ENCODE results near the gene ZNF789. TPM values are rescaled to one million over a fixed set of nuclear protein-coding genes. Genes with fewer than 3 reads are reported as not detected.

ZNF789 gene
- total and polyA plus RNA-seq, 10 of the 15 experiments (the other 5 are each of a cell fraction or from before 2014, with no cell fraction given): 5.6 to 44.6 (median 21.3) TPM

- in situ Hi-C loops (cut with MboI) (no loop called here), intact Hi-C loops (cut with micrococcal nuclease; ENCODE audit: unreplicated experiment) (loop anchor here (2.0 kb wide), 1 partner anchor 66 kb away; the partner anchor contains the start of gene ZKSCAN5)
- no peaks in the 10 kb centered on the region for H3K27me3 ChIP-seq (replicated peaks in 1 of 2; ENCODE audit: control insufficient read depth in 2 of 2, insufficient read depth in 2 of 2, low read length in 1 of 2)
- ChIA-PET SMC1A (ENCODE audit: uncharacterized antibody, unreplicated experiment) (interaction anchor here (0.9 to 2.1 kb wide), 4 partner anchors 30 to 182 kb away, joined by 3 to 6 read pairs (median 3); partner anchors contain the start of gene BUD31), RAD21 (ENCODE audit: unreplicated experiment) (interaction anchor here (2.4 kb wide), 1 partner anchor 30 kb away, joined by 8 read pairs; the partner anchor contains the start of genes BUD31 and PDAP1), POLR2A (interaction anchor here (0.6 to 2.9 kb wide), 7 partner anchors 23 to 1883 kb away, joined by 3 to 16 read pairs (median 3); partner anchors contain the start of genes ARPC1A, BUD31 and PDAP1), CTCF (interaction anchor here (0.7 kb wide), 1 partner anchor 112 kb away, joined by 3 read pairs; no protein-coding TSS in a partner anchor)
- BruUV-seq (replicated peaks): TSS peak; percentile 71
- peak within 1 kb of the TSS; percentile 80 for H3K27ac ChIP-seq (ENCODE audit: control insufficient read depth, insufficient read depth)
- H2AFZ ChIP-seq (ENCODE audit: control insufficient read depth, low read depth, low read length): peak within 1 kb of the TSS; percentile 83
- FAIRE-seq (peak; percentile 86), DNase-seq (ENCODE audit: low read depth, low spot score) (peak; percentile 71), ATAC-seq (peak; percentile 96)
- 1% methylated on average over 52 of the region's 89 CpGs for WGBS (ENCODE audit: insufficient coverage, insufficient replicate concordance, low lambda C conversion rate, missing lambda C conversion rate)
- H3K79me2 ChIP-seq (ENCODE audit: control insufficient read depth, insufficient read depth, low read length): peaks cover 35% of the 10 kb centered on the region
- H3K4me3 ChIP-seq: peak within 1 kb of the TSS; percentile 93
- no peaks in the 10 kb centered on the region for H4K20me1 ChIP-seq (ENCODE audit: control insufficient read depth, insufficient read depth)
- H3K4me2 ChIP-seq (ENCODE audit: control insufficient read depth, insufficient read depth): peak within 1 kb of the TSS; percentile 96
- peaks cover 3 to 6% of the 10 kb centered on the region in 2 experiments for H3K36me3 ChIP-seq (ENCODE audit: control insufficient read depth in 2 of 2, insufficient read depth in 2 of 2, low read length in 1 of 2)
- H3K9ac ChIP-seq (ENCODE audit: control insufficient read depth, insufficient read depth, low read length): peak within 1 kb of the TSS; percentile 89
- H3K9me3 ChIP-seq (replicated peaks; ENCODE audit: control insufficient read depth, insufficient read depth, low read length): no peaks in the 10 kb centered on the region
- peaks cover 11% of the 10 kb centered on the region for H3K4me1 ChIP-seq (ENCODE audit: control insufficient read depth, insufficient read depth, low read length)
- TF ChIP-seq RAD51 (IDR thresholded peaks at IDR 0.05) (peak; percentile 63; the same call in 1 of the 2 replicates), JUNB (IDR thresholded peaks at IDR 0.05) (no peak), PAX8 (IDR thresholded peaks at IDR 0.05) (no peak), SREBF1 (IDR thresholded peaks at IDR 0.05; ENCODE audit: low read length) (no peak), POLR2AphosphoS2 (IDR thresholded peaks at IDR 0.05; ENCODE audit: low read depth, low read length) (peak; percentile 97), RCOR1 (conservative IDR thresholded peaks at IDR 0.05; ENCODE audit: low read depth, low read length) (no peak), MAX (IDR thresholded peaks at IDR 0.05; ENCODE audit: low read depth, low read length) (peak; percentile 54; the same call in 1 of the 2 replicates), JUND (IDR thresholded peaks at IDR 0.05; ENCODE audit: low read depth, low read length) (no peak), MYC (IDR thresholded peaks at IDR 0.05; ENCODE audit: insufficient read depth, insufficient read length, insufficient replicate concordance, low read length, severe bottlenecking) (no peak), HDAC6 (IDR thresholded peaks at IDR 0.05; ENCODE audit: unreplicated experiment) (no peak), SMARCA5 (IDR thresholded peaks at IDR 0.05) (peak; percentile 73; the same call in 1 of the 2 replicates)
- TF ChIP-seq, protein P1, sequence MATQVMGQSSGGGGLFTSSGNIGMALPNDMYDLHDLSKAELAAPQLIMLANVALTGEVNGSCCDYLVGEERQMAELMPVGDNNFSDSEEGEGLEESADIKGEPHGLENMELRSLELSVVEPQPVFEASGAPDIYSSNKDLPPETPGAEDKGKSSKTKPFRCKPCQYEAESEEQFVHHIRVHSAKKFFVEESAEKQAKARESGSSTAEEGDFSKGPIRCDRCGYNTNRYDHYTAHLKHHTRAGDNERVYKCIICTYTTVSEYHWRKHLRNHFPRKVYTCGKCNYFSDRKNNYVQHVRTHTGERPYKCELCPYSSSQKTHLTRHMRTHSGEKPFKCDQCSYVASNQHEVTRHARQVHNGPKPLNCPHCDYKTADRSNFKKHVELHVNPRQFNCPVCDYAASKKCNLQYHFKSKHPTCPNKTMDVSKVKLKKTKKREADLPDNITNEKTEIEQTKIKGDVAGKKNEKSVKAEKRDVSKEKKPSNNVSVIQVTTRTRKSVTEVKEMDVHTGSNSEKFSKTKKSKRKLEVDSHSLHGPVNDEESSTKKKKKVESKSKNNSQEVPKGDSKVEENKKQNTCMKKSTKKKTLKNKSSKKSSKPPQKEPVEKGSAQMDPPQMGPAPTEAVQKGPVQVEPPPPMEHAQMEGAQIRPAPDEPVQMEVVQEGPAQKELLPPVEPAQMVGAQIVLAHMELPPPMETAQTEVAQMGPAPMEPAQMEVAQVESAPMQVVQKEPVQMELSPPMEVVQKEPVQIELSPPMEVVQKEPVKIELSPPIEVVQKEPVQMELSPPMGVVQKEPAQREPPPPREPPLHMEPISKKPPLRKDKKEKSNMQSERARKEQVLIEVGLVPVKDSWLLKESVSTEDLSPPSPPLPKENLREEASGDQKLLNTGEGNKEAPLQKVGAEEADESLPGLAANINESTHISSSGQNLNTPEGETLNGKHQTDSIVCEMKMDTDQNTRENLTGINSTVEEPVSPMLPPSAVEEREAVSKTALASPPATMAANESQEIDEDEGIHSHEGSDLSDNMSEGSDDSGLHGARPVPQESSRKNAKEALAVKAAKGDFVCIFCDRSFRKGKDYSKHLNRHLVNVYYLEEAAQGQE (IDR thresholded peaks at IDR 0.05; ENCODE audit: low read depth, low read length): no peak
- TF ChIP-seq, protein P2, sequence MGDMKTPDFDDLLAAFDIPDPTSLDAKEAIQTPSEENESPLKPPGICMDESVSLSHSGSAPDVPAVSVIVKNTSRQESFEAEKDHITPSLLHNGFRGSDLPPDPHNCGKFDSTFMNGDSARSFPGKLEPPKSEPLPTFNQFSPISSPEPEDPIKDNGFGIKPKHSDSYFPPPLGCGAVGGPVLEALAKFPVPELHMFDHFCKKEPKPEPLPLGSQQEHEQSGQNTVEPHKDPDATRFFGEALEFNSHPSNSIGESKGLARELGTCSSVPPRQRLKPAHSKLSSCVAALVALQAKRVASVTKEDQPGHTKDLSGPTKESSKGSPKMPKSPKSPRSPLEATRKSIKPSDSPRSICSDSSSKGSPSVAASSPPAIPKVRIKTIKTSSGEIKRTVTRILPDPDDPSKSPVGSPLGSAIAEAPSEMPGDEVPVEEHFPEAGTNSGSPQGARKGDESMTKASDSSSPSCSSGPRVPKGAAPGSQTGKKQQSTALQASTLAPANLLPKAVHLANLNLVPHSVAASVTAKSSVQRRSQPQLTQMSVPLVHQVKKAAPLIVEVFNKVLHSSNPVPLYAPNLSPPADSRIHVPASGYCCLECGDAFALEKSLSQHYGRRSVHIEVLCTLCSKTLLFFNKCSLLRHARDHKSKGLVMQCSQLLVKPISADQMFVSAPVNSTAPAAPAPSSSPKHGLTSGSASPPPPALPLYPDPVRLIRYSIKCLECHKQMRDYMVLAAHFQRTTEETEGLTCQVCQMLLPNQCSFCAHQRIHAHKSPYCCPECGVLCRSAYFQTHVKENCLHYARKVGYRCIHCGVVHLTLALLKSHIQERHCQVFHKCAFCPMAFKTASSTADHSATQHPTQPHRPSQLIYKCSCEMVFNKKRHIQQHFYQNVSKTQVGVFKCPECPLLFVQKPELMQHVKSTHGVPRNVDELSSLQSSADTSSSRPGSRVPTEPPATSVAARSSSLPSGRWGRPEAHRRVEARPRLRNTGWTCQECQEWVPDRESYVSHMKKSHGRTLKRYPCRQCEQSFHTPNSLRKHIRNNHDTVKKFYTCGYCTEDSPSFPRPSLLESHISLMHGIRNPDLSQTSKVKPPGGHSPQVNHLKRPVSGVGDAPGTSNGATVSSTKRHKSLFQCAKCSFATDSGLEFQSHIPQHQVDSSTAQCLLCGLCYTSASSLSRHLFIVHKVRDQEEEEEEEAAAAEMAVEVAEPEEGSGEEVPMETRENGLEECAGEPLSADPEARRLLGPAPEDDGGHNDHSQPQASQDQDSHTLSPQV (IDR thresholded peaks at IDR 0.05): 0 out of 2 replicates have a peak, but pooled peaks have one; percentile 81
Measured at GRCh38 chr7:99438573-99439480, 33.9 kb upstream of the ZNF789 start, which contains the start of the genes CPSF4 and PTCD1. Gene CPSF4, plus strand, starts transcription at chr7:99438943. Its CDS starts 140 bp downstream, at chr7:99439083. Gene PTCD1, minus strand, starts transcription at chr7:99438798. Its CDS starts 3,556 bp downstream, at chr7:99435242.
